H1 (cell line): ENCODE results near the gene DSTN. TPM values are rescaled to one million over a fixed set of nuclear protein-coding genes. Genes with fewer than 3 reads are reported as not detected.

Experiments
- CTCF ChIA-PET: fragments of 300-600 bp; sonication (Branson Sonifier 250); formaldehyde crosslinking; loops from one replicate; lab custom pipeline; 2021; ENCODE audit not compliant: partially characterized antibody; lab: Charles Lee
- POLR2A ChIA-PET: fragments of 300-600 bp; sonication (Branson Sonifier 250); formaldehyde crosslinking; loops from one replicate; lab custom pipeline; 2021; ENCODE audit warnings: inconsistent platforms; ENCODE audit not compliant: partially characterized antibody; lab: Charles Lee
- DNase-seq, 2 experiments: peaks; one replicate each; pipeline versions ENCODE4 v3.0.0 to v3.0.0-alpha.2; 2010 to 2022; ENCODE audit warnings: low spot score in 2 of 2, low read depth in 1 of 2, mixed read lengths in 1 of 2
- FAIRE-seq: peaks from 2 replicates; lab custom pipeline; 2011; peaks lifted over from hg19 to GRCh38; lab: Jason Lieb, UNC
- H2AFZ ChIP-seq: 2 replicates; pipeline ENCODE4 v1.8.1; 2012; ENCODE audit warnings: low read length, inconsistent platforms
- H2AK5ac ChIP-seq: 2 replicates; pipeline ENCODE4 v1.6.1; 2013; ENCODE audit warnings: low read depth, low read length
- H2BK120ac ChIP-seq: replicated peaks from 2 replicates; pipeline ENCODE3; 2013; ENCODE audit warnings: low read depth, low read length, inconsistent platforms
- H2BK12ac ChIP-seq: 2 replicates; pipeline ENCODE4 v1.6.1; 2013; ENCODE audit warnings: low read depth, low read length
- H2BK15ac ChIP-seq: 2 replicates; pipeline ENCODE4 v1.6.1; 2013; ENCODE audit warnings: low read length
- H2BK20ac ChIP-seq: 2 replicates; pipeline ENCODE4 v1.6.1; 2013; ENCODE audit warnings: low read length
- H2BK5ac ChIP-seq: 2 replicates; pipeline ENCODE4 v1.6.1; 2013; ENCODE audit warnings: low read depth, low read length
- H3K14ac ChIP-seq: 2 replicates; pipeline ENCODE4 v1.6.1; 2013; ENCODE audit warnings: inconsistent platforms; ENCODE audit not compliant: insufficient read length
- H3K18ac ChIP-seq: 2 replicates; pipeline ENCODE4 v1.6.1; 2013; ENCODE audit warnings: low read length; ENCODE audit errors: extremely low read depth
- H3K23ac ChIP-seq: 2 replicates; pipeline ENCODE4 v1.6.1; 2013; ENCODE audit warnings: inconsistent platforms; ENCODE audit not compliant: insufficient read length
- H3K23me2 ChIP-seq: 2 replicates; pipeline ENCODE4 v1.6.1; 2013; ENCODE audit warnings: low read depth, low read length
- H3K27ac ChIP-seq: 2 replicates; pipeline ENCODE4 v1.6.1; 2011; ENCODE audit warnings: low read depth, low read length, inconsistent platforms
- H3K27me3 ChIP-seq, 4 experiments: replicated peaks in 1 of 4; 1 replicate in 1 of 4; 2 replicates in 3 of 4; pipeline versions ENCODE4 v1.6.1 to v1.8.1; 2011 to 2013; ENCODE audit warnings: low read length in 3 of 4, mild to moderate bottlenecking in 3 of 4, inconsistent platforms in 2 of 4, mixed read lengths in 2 of 4, moderate library complexity in 1 of 4; ENCODE audit not compliant: control insufficient read depth in 3 of 4, insufficient read depth in 3 of 4; ENCODE audit errors: extremely low read depth in 1 of 4
- H3K36me3 ChIP-seq, 4 experiments: 2 replicates each; pipeline versions ENCODE4 v1.6.1 to v1.8.1; 2011 to 2013; ENCODE audit warnings: mild to moderate bottlenecking in 4 of 4, low read length in 3 of 4, moderate library complexity in 2 of 4, control low read depth in 1 of 4, inconsistent platforms in 1 of 4; ENCODE audit not compliant: insufficient read depth in 4 of 4, control insufficient read depth in 2 of 4
- H3K4ac ChIP-seq: replicated peaks from 2 replicates; pipeline ENCODE3; 2013; ENCODE audit warnings: low read length, low read depth, mixed read lengths, inconsistent platforms; ENCODE audit not compliant: insufficient read length
- H3K4me1 ChIP-seq, 4 experiments: replicated peaks in 1 of 4; 1 replicate in 1 of 4; 2 replicates in 3 of 4; pipeline versions ENCODE4 v1.6.1 to v1.8.1; 2011 to 2013; ENCODE audit warnings: low read length in 3 of 4, inconsistent platforms in 2 of 4, mixed read lengths in 1 of 4; ENCODE audit not compliant: insufficient read depth in 4 of 4, control insufficient read depth in 3 of 4
- H3K4me2 ChIP-seq, 2 experiments: 2 replicates each; pipeline versions ENCODE4 v1.6.1 to v1.8.1; 2011 to 2013; ENCODE audit warnings: low read depth in 2 of 2, low read length in 2 of 2, control low read depth in 1 of 2, inconsistent platforms in 1 of 2, mild to moderate bottlenecking in 1 of 2; ENCODE audit not compliant: insufficient read depth in 1 of 2
- H3K4me3 ChIP-seq, 4 experiments: fragments of 200-600, 300-600 bp in 1 of 4; sonication (generic), shearing (Covaris generic), sonication (Bioruptor Twin) in 1 of 4; 2 replicates each; pipeline versions ENCODE4 v1.5.1 to v1.8.1; 2011 to 2016; ENCODE audit warnings: low read length in 4 of 4, low read depth in 3 of 4, control low read depth in 2 of 4, inconsistent platforms in 2 of 4, mild to moderate bottlenecking in 2 of 4, mixed read lengths in 1 of 4, moderate library complexity in 1 of 4; ENCODE audit not compliant: insufficient read depth in 2 of 4; ENCODE audit errors: extremely low read depth in 1 of 4
- H3K56ac ChIP-seq: replicated peaks from 2 replicates; pipeline ENCODE3; 2013; ENCODE audit warnings: low read depth, mild to moderate bottlenecking, mixed read lengths, low read length, inconsistent platforms; ENCODE audit not compliant: insufficient read length
- H3K79me1 ChIP-seq: 2 replicates; pipeline ENCODE4 v1.6.1; 2013; ENCODE audit warnings: low read depth, low read length, control low read depth
- H3K79me2 ChIP-seq, 2 experiments: 2 replicates each; pipeline versions ENCODE4 v1.6.1 to v1.8.1; 2012 to 2013; ENCODE audit warnings: low read length in 2 of 2, mild to moderate bottlenecking in 2 of 2, inconsistent platforms in 1 of 2; ENCODE audit not compliant: insufficient read depth in 2 of 2, control insufficient read depth in 1 of 2
- H3K9ac ChIP-seq, 4 experiments: replicated peaks in 1 of 4; 1 replicate in 1 of 4; 2 replicates in 3 of 4; pipeline versions ENCODE4 v1.6.1 to v1.8.1; 2011 to 2013; ENCODE audit warnings: low read depth in 3 of 4, low read length in 3 of 4, control low read depth in 2 of 4, mild to moderate bottlenecking in 2 of 4, moderate library complexity in 2 of 4, inconsistent platforms in 1 of 4; ENCODE audit errors: extremely low read depth in 1 of 4
- H3K9me3 ChIP-seq, 2 experiments: 2 replicates each; pipeline versions ENCODE4 v1.6.1 to v1.8.1; 2012 to 2013; ENCODE audit warnings: mild to moderate bottlenecking in 2 of 2, moderate library complexity in 2 of 2, control low read depth in 1 of 2, inconsistent platforms in 1 of 2, low read depth in 1 of 2, low read length in 1 of 2, mixed read lengths in 1 of 2; ENCODE audit not compliant: insufficient read depth in 2 of 2
- H4K20me1 ChIP-seq, 2 experiments: replicated peaks in 1 of 2; 2 replicates each; pipeline versions ENCODE3 to v1.8.1; 2011 to 2013; ENCODE audit warnings: inconsistent platforms in 2 of 2, low read length in 2 of 2, mild to moderate bottlenecking in 1 of 2; ENCODE audit not compliant: insufficient read depth in 2 of 2, control insufficient read depth in 1 of 2
- H4K5ac ChIP-seq: 2 replicates; pipeline ENCODE4 v1.6.1; 2013; ENCODE audit warnings: low read length, low read depth, mixed read lengths, inconsistent platforms; ENCODE audit not compliant: insufficient read length
- H4K8ac ChIP-seq: 2 replicates; pipeline ENCODE4 v1.8.0; 2013; ENCODE audit warnings: mild to moderate bottlenecking, moderate library complexity, low read length, inconsistent platforms; ENCODE audit not compliant: insufficient read depth; ENCODE audit errors: extremely low read depth
- H4K91ac ChIP-seq: replicated peaks from 2 replicates; pipeline ENCODE3; 2013; ENCODE audit warnings: low read length, mixed read lengths, inconsistent platforms; ENCODE audit not compliant: insufficient read length
- BRCA1 ChIP-seq: IDR thresholded peaks from 2 replicates; pipeline ENCODE4 v1.6.1; 2012; ENCODE audit warnings: low read depth, low read length, improper control_type of control experiment
- CBX8 ChIP-seq: fragments of 300-800, 300-1000 bp; sonication (generic); IDR thresholded peaks from 2 replicates; pipeline ENCODE4 v1.7.1; 2016; ENCODE audit warnings: low read depth, low read length, borderline replicate concordance
- CTBP2 ChIP-seq: IDR thresholded peaks from 2 replicates; pipeline ENCODE4 v1.7.0; 2011; ENCODE audit warnings: borderline replicate concordance, mild to moderate bottlenecking, moderate library complexity, mixed read lengths, low read length; ENCODE audit not compliant: insufficient read depth, insufficient read length
- GABPA ChIP-seq: IDR thresholded peaks from 2 replicates; pipeline ENCODE4 v1.6.1; 2011; ENCODE audit warnings: mild to moderate bottlenecking, low read length, moderate library complexity, borderline replicate concordance; ENCODE audit not compliant: insufficient read depth
- HDAC2 ChIP-seq, 2 experiments: fragments of 300-600 bp in 1 of 2; sonication (generic) in 1 of 2; IDR thresholded peaks; 2 replicates each; pipeline ENCODE4 v1.6.1; 2011 to 2012; ENCODE audit warnings: low read depth in 2 of 2, low read length in 2 of 2, mild to moderate bottlenecking in 2 of 2, moderate library complexity in 2 of 2, borderline replicate concordance in 1 of 2, inconsistent platforms in 1 of 2
- HDAC6 ChIP-seq: IDR thresholded peaks from one replicate; pipeline ENCODE4 v1.7.1; 2012; ENCODE audit warnings: low read depth, mild to moderate bottlenecking, inconsistent platforms, low read length, moderate library complexity
- KDM5A ChIP-seq: fragments of 200-600 bp; IDR thresholded peaks from 2 replicates; pipeline ENCODE4 v1.7.1; 2012; ENCODE audit warnings: mild to moderate bottlenecking, low read length, inconsistent platforms, mixed read lengths
- PHF8 ChIP-seq: fragments of 200-600 bp; sonication (generic); conservative IDR thresholded peaks from 2 replicates; pipeline ENCODE4 v1.7.1; 2012; ENCODE audit warnings: low read depth, mild to moderate bottlenecking, inconsistent platforms, low read length, moderate library complexity
- POLR2A ChIP-seq, 2 experiments: IDR thresholded peaks; 1 replicate in 1 of 2; 2 replicates in 1 of 2; pipeline ENCODE4 v1.6.1; 2011; ENCODE audit warnings: low read depth in 2 of 2, low read length in 2 of 2, mild to moderate bottlenecking in 2 of 2; ENCODE audit errors: control extremely low read depth in 1 of 2
- SIX5 ChIP-seq: IDR thresholded peaks from 2 replicates; pipeline ENCODE4 v1.6.1; 2011; ENCODE audit warnings: mild to moderate bottlenecking, low read depth, low read length
- WGBS, 2 experiments: shearing (Covaris generic) in 1 of 2; methylation state at CpG; one replicate each; pipeline versions ENCODE4 v1.1.6 to v1.1.7; 2013 to 2015; ENCODE audit warnings: low lambda C conversion rate in 2 of 2, mixed read lengths in 2 of 2, inconsistent platforms in 1 of 2, low coverage in 1 of 2, missing lambda C conversion rate in 1 of 2; ENCODE audit not compliant: insufficient replicate concordance in 2 of 2, insufficient coverage in 1 of 2, insufficient read length in 1 of 2; ENCODE audit errors: extremely low coverage in 1 of 2, missing lambda C conversion rate in 1 of 2; 5-methylcytosine and 5-hydroxymethylcytosine counted together
- polyA plus RNA-seq, 7 experiments: library from polyadenylated mRNA; depleted of rRNA in 3 of 7; stranded (reverse) in 5 of 7; unstranded in 2 of 7; fragments of >200 nt in 5 of 7; fragments of 200-250 nt in 2 of 7; gene quantifications; 1 replicate in 5 of 7; 2 replicates in 1 of 7; 4 replicates in 1 of 7; pipeline versions ENCODE4 v1.2.1 to v1.2.3, GENCODE V29; 2011 to 2013; ENCODE audit warnings: missing spikeins in 2 of 7, mixed read lengths in 2 of 7
- total RNA-seq: library from RNA; stranded (reverse); fragmentation: NEBNext Ultra II Directional; extraction: Animal tissue kit (Norgen Biotek cat#: 25700); gene quantifications from 2 replicates; pipeline ENCODE4 v1.2.1, GENCODE V29; 2021
- TF ChIP-seq, protein P1 (sequence below): IDR thresholded peaks from 2 replicates; pipeline ENCODE4 v1.6.1; 2012; ENCODE audit warnings: inconsistent platforms

DSTN gene
- total and polyA plus RNA-seq, 2 of the 8 experiments (the other 6 are each of a cell fraction or from before 2014, with no cell fraction given), result 43.3 to 208 TPM

DNA sequence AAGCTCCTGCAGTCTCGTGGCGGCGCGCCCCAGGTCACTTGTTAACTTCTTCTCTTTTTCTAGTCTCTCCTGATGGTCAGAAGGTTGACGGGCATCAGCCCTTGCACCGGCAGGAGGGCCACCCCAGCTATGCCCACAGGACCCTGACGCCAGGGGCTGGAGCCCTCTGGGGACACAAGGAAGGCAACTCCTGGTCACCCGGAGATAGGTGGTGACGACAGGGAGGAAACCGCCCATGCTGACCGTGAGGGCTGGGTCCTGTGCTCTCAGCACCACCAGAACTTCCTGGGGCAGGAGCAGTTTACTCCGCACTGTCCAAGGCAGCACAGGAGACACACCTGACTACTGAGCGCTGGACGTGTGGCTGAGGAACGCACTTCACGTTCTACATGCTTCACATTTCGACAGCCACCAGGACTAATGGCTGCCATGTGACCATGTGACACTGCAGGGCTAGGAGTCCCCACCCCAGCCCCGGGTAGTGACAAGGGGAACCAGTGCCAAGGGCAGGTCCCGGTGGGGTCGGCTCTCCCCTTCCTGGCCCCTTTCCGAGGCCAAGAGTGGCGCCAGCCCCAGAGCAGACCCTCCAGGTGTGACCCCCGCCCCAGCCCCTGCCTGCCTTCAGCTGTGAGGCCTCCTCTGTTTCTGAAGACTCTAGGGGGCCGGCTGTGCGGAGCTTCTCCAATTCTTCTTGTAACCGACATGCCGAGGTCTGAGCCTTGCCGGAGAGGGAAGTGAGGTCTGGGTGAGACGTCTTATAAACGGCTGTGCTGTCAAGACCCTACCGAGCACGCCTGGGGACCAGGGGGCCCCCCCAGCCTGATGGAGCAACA, 45.2 kb downstream of the DSTN start:
- Histone ChIP-seq H3K4me2 (no peak overlapping the region), H3K27ac (no peak overlapping the region; the same call in 1 of the 2 replicates), H2AK5ac (peak overlapping the region; percentile 82; the same call in 1 of the 2 replicates), H4K91ac (no peak overlapping the region), H3K4me3 (no peak overlapping the region), H3K4ac (no peak overlapping the region), H3K14ac (no peak overlapping the region), H4K20me1 (peaks cover 4% of the 10 kb centered on the region in 2 experiments), H3K23me2 (no peaks in the 10 kb centered on the region), H3K27me3 (no peaks in the 10 kb centered on the region), H3K23ac (no peak overlapping the region), H2BK12ac (no peak overlapping the region), H2BK20ac (no peak overlapping the region), H2BK5ac (peak overlapping the region; percentile 60), H3K18ac (no peak overlapping the region), H3K56ac (no peak overlapping the region), H2AFZ (no peak overlapping the region), H3K9ac (no peak overlapping the region), H3K36me3 (peaks cover 5 to 26% (median 10%) of the 10 kb centered on the region in 4 experiments; a peak in 7 of 8 replicates), H2BK120ac (no peak overlapping the region), H4K8ac (peak overlapping the region; percentile 57; the same call in 1 of the 2 replicates), H3K9me3 (no peaks in the 10 kb centered on the region), H3K79me2 (no peaks in the 10 kb centered on the region), H3K79me1 (no peaks in the 10 kb centered on the region), H2BK15ac (0 out of 2 replicates have a peak overlapping the region, but pooled peaks have one; percentile 46), H4K5ac (no peak overlapping the region), H3K4me1 (peaks cover 0 to 8% (median 1%) of the 10 kb centered on the region in 4 experiments; a peak in 3 of 7 replicates)
- DNase-seq (no peak), FAIRE-seq (no peak)
- WGBS, 2 experiments, result 95% methylated on average over 28 of the region's 32 CpGs; no CpG with 5 or more reads in 1 of the 2 experiments
- POLR2A ChIA-PET, result interaction anchor here (0.9 to 1.6 kb wide), 4 partner anchors 13 to 112 kb away, joined by 3 to 6 read pairs (median 4); partner anchors contain the start of gene BFSP1
- CTCF ChIA-PET, result interaction anchor here (0.6 to 10.0 kb wide), 14 partner anchors 9 to 284 kb away, joined by 3 to 114 read pairs (median 8); partner anchors contain the start of gene BFSP1
- TF ChIP-seq HDAC2 (IDR thresholded peaks at IDR 0.05; ENCODE audit: borderline replicate concordance in 1 of 2, low read depth in 2 of 2, low read length in 2 of 2), result no peak
- no peak for TF ChIP-seq KDM5A
- TF ChIP-seq SIX5, result no peak
- TF ChIP-seq CTBP2, result no peak
- no peak for TF ChIP-seq BRCA1
- TF ChIP-seq GABPA, result no peak
- no peak for TF ChIP-seq PHF8
- TF ChIP-seq, protein P1, sequence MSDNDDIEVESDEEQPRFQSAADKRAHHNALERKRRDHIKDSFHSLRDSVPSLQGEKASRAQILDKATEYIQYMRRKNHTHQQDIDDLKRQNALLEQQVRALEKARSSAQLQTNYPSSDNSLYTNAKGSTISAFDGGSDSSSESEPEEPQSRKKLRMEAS, result no peak
- TF ChIP-seq HDAC6, result no peak
- no peak for TF ChIP-seq POLR2A (IDR thresholded peaks at IDR 0.05; ENCODE audit: control extremely low read depth in 1 of 2, low read depth in 2 of 2, low read length in 2 of 2)
- TF ChIP-seq CBX8, result no peak
